Hindlimb muscle (tissue), 1 donor: ENCODE measurements around the gene HTT. TPM values are rescaled to one million over a fixed set of nuclear protein-coding genes. Genes with fewer than 3 reads are reported as not detected.

ENCODE experiments used
- DNase-seq: peaks from one replicate; pipeline ENCODE4 v3.0.0-alpha.2; 2013
- polyA plus RNA-seq: library from polyadenylated mRNA; unstranded; fragments of 120-200 nt; gene quantifications from one replicate; pipeline ENCODE4 v1.2.1, GENCODE V29; 2013; ENCODE audit not compliant: insufficient read length

HTT gene
- polyA plus RNA-seq = 32.0 TPM

DNA sequence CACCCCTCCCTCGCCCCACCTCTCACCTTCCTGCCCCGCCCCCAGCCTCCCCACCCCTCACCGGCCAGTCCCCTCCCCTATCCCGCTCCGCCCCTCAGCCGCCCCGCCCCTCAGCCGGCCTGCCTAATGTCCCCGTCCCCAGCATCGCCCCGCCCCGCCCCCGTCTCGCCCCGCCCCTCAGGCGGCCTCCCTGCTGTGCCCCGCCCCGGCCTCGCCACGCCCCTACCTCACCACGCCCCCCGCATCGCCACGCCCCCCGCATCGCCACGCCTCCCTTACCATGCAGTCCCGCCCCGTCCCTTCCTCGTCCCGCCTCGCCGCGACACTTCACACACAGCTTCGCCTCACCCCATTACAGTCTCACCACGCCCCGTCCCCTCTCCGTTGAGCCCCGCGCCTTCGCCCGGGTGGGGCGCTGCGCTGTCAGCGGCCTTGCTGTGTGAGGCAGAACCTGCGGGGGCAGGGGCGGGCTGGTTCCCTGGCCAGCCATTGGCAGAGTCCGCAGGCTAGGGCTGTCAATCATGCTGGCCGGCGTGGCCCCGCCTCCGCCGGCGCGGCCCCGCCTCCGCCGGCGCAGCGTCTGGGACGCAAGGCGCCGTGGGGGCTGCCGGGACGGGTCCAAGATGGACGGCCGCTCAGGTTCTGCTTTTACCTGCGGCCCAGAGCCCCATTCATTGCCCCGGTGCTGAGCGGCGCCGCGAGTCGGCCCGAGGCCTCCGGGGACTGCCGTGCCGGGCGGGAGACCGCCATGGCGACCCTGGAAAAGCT is at the start of gene HTT, which contains the start of gene HTT-AS:
Gene HTT, plus strand, starts transcription at position 604 of the 768 bp plus-strand sequence. Its CDS starts 145 bp downstream, at position 749.
Gene HTT-AS, minus strand, starts transcription at position 461 of the 768 bp plus-strand sequence.
- DNase-seq = peak; percentile 97

DNA sequence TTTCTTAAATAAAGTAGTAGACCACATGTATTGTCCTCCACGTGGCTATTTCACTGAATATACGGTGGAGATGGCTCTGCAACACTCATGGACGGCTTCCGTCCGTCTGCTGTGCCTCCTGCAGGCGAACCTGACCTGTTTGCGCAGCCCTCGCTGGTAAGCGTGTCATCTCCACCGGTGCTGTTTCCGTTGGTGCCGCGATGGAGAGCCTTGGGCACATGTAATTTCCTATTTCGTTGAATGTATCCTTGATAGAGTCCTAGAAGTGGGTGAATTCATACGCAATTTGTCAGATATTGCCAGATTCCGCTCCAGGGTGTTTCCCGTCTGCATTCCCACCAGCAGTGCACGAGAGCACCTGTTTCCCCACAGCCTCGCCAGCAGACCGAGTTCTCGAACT is 48.6 kb upstream of the HTT start:
- DNase-seq = no peak

DNA sequence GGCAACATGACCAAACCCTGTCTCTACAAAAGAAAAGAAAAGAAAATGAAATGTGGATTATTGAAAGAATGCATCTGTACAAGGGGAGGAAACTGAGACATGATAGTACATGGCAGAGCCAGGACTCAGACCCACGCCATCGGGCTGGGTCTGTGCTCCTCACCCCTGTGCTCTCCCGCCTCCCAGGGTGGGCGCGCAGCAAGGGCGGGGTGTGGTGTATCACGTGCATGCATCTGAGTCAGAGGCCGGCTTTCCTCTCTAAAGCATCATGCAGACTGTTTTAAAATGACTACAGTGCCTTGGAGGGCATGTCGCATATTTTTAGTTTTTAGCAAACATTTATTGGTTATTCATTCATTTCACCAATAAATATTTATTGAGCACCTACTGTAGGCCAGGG is 47.9 kb upstream of the HTT start:
- DNase-seq = no peak

DNA sequence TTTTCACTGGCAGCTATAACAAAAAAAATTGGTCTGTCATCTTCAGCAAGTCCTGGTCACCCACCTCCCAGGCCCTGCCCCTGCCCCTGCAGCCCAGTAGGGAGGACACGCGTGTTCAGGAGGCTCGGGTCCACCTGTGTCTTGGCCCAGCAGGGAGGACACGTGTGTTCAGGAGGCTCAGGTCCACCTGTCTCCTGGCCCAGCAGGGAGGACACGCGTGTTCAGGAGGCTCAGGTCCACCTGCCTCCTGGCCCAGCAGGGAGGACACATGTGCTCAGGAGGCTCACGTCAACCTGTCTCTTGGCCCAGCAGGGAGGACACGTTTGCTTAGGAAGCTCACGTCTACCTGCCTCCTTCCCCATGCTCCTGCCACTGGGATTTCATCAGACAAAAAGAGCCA is 45.0 kb upstream of the HTT start:
- no peak for DNase-seq

DNA sequence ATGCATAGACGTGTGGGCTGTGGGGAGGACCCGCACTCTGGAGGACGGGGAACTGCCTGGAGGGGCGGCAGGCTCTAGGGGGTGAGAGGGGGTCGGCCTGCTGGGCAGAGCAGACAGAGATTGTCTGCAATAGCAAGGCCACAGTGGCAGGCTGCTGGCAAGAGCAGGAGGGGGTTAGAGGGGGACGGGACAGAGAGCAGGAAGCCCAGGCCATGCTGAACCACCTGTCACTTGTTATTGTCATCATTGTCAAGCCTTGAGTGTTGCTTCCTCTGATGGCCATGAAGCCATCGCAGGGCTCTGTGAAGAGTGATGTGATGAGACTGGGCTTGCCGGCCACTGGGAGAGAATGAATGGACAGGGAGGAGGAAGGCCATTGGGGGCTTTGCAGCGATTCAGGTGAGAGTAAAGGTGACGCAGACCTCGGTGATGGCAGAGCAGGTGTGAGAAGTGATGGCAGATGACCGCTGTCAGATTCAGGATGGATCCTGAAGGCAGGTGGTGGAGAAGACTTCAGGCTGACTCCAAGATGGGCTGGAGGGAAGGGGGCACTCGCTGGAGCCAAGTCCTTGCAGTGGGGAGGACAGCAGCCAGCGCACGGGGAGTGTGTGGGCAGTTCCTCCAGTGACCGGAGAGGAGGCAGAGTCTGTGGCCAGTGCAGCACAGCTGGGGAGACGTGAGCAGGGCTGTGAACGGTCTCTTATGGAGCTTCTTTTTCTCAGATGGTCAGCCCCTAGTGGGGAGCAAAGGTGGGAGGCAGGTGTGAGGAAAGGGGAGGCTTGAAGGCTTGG is 43.7 kb upstream of the HTT start:
- no peak for DNase-seq

DNA sequence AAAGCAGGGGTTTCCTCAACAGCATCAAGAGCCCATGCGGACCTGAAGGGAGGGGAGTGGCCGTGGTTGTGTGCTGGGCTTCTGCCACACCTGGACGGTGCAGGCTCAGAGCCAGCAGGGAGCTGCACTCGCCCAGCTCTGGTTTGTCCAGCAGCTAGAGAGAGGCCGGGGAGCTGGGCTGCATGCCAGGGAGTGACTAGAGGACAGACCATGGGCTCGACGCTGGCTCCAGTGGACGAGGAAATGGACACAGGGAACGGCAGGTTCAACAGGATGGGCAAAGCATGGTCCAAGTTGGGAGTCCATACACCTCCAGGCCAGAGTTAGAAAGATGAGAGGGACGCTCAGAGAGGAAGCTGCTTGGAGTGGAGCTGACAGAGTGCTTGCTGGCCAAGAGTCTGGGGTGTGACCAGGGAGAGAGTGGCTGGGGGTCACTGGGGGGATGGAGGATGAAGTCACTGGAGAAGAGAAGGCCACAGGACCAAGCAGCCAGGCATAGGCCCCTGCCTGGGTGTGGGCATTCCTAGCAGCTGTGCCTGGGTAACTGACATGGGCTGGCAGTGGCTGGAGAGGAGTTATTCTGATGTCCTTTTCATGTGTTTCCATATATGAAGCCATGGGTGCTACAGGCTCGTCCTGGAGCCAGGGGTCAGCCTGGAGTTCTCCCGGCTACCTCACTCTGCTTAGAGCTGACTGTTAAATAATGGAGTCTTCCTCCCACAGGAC is 43.0 kb upstream of the HTT start:
- DNase-seq = no peak

DNA sequence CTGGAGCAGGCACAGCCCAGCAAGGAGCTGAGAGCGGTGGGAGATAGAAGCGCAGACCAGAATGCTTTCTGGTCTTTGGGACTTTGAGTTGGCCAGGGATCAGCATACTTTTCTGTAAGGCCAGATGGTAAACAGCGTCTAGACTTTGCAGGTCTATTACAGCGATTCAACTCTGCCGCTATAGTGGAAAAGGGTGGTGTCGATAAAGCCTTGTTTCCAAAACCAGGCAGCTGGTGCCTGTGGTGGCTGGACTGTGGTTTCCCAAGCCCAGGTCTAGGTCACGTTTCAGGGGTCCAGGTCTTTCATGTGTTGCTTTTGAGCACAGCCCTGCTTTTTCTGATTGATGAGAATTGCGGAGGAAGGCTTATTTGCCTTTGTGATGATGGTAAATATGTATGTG is 40.2 kb upstream of the HTT start:
- DNase-seq = no peak

DNA sequence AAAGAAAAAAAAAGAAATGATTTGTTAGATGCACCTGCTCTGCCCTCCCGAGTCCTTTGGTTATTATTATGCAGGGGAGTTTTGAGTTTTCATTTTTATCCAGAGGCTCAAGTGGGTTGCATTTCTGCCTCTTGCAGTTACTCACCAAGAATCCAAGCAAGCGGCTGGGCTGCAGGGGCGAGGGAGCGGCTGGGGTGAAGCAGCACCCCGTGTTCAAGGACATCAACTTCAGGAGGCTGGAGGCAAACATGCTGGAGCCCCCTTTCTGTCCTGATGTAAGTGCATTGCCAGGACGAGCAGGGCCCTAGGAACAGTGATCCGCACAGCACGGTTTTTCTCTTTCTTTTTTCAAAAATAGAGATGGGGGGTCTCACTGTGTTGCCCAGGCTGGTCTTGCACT is 39.2 kb upstream of the HTT start:
- DNase-seq = no peak

DNA sequence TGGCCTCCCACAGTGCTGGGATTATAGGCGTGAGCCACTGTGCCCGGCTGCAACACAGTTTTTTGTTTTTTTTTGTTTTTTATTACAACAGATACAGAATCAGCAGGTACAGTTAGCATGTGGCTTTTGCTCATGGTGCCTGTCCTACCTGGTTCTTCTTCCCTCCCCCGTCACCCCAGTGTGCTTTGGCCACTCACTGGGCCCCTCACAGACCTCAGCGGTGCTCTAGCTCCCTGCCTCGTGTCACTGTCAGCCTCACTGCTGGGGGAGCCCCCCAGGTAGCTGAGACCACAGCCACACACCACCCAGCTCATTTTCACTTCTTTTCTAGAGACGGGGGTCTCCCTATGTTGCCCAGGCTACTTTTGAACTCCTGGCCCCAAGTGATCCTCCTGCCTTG is 38.8 kb upstream of the HTT start:
- DNase-seq = no peak

DNA sequence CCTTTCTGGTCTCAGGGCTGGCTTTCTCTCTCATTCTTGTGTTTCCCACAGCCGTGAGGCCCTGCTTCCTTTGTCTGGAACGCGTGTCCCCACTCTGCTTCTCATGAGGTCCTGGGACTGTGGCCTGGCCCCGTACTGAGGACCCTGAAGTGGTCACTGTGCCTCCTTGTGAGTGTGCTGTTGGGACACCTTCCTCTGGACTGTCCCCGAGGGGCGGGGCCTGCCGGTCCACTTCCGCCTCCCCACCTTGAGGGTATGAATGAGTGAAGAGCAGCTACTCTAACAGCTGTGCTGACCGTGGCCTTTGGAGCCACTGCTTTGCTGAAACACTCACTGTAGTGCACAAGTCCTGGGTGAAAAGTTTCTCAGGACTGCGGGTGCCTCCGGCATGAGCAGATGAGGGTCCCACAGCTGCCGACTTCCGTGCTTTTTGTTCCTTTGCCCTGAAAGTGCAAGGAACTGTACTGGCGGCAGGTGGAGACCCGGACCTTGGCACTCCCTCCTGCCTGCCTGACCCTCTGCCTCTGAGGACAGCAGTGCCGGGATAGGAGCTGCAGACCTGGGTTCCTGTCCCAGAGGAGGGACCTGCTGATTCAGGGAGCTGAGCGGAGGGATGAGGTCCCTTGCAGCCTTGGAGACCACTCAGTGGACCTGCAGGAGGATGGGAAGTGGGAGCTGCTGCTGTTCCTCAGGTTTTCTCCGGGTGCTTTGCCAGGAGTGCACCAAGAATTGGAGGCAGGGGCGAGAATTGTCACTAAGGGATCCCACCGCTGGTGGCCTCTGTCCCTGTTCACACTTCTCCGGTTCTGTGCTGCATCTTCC is 38.1 kb upstream of the HTT start:
- DNase-seq = no peak

DNA sequence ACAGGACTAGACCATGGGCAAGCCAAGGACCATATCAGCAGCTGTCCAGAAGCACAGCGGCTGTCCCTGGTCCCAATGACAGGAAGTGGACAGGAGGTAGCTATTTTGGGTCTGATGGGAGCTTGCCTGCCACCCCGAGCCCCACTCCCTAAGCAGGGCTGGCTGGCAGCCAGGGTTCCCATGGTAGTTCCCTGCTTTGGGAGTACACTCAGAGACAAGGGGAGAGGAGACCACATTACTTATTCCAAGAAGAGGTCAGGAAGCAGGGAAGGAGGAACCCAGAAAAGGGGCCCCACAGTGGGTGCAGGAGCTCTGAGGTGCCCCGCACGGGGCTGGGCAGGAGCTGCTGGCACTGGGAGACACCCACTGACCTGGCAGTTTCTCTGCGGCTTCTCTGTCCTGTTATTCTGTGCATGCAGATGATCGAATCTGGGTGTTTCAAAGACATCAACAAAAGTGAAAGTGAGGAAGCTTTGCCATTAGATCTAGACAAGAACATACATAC is 36.5 kb upstream of the HTT start:
- no peak for DNase-seq

DNA sequence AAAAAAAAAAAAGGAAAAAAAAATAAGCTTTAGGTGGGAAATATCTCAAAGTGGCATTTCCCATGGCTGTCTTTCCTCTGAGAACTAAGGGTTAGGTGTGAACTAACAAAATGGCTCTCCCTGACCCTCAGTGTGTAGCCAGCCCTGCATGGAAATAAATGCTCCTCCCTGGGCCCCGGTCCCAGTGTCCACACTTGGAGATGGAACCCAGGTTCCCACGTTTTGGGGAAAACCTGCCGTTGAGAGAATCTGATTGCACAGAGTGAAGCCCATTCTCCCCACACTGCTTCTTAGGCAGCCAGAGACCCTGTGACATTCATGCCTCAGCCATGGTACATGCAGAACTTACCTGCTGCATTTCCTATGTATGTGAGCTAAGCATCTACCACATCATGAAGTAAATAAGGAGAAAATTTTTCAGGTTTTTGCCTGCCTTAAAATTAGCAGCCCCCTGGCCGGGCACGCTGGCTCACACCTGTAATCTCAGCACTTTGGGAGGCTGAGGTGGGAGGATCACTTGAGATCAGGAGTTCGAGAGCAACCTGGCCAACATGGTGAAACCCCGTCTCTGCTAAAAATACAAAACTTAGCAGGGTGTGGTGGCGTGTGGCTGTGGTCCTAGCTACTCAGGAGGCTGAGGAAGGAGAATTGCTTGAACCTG is 34.6 kb upstream of the HTT start:
- no peak for DNase-seq

DNA sequence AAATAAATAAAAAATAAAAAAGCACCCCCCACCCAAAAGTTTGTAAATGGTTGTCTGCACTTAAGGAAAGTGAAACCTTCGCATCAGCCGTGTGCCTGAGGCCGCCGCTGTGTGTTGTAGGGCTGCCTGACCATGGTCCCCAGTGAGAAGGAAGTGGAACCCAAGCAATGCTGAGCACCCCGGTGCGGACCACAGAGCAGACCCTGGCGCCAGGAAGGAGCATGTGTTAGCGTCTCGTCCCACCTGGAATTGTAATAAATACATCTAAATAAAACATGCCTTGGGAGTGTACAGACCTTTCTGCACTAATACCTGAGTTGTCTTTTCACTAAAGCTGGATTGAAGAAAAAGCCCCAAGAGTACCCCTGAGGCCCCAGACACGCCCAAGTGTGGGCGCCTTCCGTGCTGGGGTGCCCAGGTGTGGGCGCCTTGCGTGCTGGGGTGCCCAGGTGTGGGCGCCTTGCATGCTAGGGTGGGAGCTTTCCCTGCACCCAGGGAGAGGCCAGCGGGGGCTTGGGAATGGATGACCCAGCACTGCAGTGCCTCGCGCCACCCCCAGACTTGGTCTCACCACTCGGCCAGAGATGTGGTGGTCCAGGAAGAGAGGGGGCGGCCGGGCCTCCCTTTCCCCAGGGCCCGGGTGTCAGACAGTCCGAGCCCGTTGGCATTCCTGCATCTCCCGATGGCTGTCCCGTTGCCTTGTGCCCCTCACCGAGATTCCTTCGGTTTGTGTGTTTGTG is 33.9 kb upstream of the HTT start:
- DNase-seq = no peak

DNA sequence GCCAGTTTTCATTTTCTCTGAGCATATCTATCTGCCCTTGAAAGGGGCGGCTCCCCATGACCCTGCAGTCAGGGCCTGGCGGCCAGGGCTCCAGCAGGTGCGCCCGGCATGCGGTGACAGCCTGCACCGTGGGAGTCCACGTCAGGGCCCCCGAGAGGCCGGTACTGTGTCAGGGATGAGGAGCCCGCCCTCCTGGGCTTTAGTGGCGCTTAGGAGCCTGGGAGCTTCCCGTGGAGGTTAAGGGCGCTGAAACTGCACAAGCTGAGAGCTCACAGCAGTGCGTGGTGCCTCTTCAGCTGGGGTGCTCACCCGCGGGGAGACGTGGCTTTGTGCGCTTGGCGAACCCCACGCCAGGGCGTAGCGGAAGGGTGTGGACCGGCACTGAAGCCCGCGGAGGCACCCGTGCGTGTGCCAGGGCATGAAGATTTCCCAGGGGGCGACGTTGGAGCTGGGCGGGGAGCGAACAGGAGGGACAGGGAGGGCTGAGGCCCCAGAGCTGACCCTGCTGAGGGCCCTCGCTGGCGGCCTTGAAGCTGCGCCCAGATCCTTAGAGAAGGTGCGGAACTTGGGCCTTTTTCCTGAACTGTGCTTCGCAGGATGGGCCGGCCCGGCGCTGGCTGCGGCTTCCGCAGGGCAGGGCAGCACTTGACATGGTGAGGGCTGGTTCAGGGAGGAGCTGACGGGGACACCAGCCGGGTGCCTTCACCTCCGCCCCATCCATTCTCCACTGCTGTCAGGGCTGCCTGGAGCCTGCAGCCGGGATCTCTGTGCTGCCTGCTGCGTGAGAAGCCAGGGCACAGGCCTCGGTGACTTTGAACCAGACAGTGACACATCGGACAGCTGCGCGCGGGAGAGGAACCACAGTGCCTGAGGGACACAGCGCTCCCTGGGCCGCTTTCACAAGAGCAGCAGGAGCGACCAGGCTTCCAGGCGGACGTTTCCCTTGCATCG is 33.0 kb upstream of the HTT start:
- no peak for DNase-seq

DNA sequence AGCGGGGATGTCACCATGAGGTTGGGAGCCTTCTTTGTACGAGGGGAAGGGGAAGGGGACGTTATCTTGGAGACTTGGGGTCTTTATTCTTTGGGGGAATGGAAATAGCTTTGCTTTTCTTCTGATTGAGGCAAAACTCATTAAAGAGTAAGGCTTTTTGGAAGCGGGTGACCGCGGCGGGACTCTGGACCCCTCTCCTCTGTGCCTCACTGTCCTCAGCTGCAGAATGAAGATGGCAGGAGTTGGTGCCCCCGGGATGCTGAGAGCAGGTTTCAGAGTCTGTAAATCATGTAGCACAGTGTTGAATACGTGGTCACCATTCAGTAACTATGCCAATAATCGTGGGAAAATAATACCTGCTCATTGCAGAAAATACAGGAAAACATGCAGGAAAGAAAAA is 32.3 kb upstream of the HTT start:
- no peak for DNase-seq

DNA sequence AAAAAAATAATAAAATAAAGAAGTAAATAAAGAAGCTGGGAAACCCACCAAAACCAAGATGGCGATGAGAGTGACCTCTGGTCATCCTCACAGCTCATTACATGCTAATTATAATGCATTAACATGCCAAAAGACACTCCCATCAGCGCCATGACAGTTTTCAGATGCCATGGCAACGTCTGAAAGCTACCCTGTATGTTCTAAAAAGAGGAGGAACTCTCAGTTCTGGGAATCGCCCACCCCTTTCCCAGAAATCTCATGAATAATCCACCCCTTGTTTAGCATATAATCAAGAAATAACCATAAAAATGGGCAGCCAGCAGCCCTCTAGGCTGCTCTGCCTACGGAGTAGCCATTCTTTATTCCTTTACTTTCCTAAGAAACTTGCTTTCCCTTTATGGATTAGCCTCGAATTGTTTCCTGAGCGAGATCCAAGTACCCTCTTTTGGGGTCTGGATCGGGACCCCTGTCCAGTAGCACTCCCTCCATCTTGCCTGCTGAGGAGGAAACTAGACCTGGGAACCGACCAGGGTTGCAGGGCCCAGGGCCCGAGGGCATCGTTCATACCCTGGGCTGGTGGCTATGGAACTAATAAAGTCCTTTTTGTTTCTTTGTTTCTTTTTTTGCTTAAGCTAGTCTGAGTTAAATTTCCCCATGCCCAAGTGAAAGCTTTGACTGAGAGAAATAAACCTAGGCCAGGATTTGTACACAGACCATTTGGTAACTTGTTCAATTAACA is 31.0 kb upstream of the HTT start:
- DNase-seq = no peak

DNA sequence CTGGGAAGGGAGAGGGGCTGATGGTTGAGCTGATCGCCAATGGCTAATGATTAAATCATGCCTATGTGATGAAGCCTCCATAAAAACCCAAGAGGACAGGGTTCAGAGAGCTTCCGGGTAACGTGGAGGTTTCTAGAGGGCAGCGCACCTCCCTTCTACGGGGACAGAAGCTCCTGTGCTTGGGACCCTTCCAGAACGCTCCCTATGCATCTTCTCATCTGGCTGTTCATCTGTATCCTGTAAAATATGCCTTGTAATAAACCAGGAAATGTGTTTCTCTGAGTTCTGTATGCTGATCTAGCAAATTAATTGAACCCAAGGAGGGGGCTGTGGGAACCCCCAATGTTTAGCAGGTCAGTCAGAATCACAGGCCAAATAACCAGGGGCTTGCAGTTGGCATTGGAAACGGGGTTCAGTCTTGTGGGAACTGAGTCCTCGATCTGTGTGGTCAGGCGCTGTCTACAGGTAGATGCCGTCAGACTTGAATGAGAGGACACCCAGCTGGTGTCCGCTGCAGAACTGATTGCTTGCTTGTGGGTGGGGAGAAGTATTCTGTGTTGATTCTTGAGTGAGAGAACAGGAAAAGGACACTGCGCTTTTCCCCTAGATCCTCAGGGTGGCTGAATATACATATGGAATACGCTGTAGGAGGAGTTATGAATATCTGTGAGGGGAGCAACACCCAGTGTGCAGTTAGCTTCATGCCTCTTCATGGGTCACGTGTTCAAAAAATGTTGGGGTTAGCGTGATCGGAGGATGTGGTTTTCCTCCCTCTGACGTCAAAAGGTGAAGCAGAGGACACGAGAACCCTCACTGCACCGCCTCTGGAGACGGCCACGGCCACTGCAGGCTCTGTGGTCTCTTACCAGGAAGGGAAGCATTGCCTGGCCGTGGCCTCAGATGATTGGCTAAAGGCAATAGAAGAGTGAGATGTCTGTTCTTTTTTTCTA is 29.3 kb upstream of the HTT start:
- DNase-seq = no peak

DNA sequence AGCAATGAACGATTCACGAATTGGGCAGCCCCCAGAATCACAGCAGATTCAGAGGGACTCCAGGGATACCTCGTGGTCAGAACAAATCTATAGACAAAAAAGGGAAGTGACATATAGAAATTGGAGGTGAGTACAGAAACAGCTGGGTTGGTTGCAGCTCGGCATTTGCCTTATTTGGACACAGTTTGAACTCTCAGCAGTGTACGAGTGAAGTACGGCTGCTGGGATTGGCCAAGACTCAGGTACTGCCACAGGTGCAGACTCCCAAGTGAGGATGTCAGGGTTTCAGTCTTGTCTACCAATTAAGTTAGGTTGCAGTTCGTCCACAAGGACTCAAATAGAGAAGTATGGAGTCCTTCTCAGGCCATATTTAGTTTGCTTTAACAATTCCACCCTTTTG is 28.3 kb upstream of the HTT start:
- no peak for DNase-seq
